LoVo (cell line): ENCODE measurements around the gene ZNF462.

ENCODE experiments used
- DNase-seq: peaks from one replicate; pipeline ENCODE4 v3.0.0-alpha.2; 2016; ENCODE audit warnings: low spot score

Gene ZNF462

DNA sequence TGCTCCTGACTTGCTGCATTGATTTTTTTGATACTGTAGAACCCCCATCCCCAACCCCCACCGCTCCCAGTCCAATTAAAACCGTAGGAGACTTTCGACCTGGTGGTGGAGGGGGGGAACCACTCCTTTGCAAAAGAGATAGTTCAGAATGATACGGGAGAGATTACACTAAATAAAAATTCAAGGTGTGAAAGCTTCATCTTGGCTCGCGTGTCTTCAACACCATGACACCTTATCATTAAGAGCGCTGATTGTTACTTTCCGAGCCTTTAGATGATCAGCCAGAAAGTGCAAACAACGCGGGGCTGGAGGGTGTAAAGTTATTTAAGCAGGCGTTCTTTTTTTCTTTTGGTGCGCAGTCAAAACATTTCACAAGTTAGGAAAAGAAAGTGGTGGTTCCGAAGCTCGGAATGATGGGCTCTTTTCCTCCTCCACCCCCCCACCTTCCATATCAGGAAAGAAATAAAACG, 1.3 kb upstream of the ZNF462 start:
- no peak for DNase-seq

DNA sequence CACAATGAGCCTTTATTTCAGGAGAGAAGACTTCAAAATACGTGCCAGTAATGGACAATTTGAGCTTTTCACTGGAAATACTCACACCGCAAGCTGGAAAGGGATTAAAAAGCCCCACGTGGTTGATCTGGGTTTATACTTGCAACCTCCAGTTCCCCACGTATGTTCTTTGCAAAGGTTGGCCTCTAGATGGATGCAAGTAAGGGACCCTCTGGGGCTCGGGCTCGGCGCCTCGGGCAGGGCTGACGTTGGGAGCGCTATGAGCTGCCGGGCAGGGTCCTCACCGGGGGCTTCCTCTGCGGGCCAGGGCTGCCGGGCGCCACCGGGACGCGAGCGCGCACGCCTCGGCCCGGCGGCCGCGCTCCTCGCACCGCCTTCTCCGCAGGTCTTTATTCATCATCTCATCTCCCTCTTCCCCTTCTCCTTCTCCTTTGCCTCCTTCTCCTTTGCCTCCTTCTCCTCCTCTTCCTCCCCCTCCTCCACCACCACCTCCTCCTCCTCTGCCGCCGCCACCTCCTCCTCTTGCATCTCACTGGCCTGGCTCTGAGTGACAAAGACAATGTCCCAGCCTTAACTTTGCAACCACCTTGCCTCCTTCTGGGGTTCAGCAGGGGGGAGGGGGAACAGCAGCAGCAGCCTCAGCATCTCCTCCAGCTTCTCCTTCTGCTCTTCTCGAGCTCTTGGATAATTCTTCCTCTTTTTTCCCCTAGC, 701 bp upstream of the ZNF462 start:
- peak; percentile 24 for DNase-seq

DNA sequence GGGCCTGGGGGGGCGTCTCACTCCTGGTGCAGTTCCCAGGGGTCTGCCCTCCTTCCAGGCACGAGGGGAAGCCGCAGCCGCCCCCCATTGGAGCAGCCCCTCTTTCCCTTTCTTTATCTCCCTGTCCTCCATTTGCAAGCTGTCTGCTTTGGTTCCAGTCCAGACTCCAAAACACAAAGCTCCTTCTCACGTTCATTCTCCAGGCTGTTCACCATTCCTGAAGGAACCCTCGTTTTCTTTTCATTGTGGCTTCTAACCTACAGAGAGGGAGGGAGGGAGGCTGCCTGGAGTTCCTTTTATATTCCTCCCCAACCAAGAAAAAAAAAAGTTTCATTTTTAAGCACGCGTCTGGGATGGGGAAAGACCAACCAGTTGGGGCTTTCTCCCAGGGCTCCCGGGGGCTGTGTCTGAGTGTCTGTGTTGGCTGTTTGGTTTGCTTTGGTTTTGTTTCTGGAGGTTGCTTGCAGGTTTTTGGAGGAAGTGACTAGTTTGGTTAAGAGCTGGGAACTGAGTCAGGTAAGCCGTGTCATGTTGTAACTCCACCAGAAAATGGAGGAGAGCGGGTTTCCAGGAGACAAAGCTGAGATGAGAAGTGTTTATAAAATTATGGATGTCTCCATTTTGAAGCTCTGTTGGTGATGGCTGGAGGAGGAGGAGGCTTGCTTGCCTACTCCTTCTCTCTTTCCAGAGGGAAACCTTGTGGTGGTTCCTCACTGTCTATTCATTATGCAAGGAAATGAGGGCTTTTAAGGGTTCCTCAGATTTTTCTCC, 1.6 kb downstream of the ZNF462 start:
- no peak for DNase-seq

DNA sequence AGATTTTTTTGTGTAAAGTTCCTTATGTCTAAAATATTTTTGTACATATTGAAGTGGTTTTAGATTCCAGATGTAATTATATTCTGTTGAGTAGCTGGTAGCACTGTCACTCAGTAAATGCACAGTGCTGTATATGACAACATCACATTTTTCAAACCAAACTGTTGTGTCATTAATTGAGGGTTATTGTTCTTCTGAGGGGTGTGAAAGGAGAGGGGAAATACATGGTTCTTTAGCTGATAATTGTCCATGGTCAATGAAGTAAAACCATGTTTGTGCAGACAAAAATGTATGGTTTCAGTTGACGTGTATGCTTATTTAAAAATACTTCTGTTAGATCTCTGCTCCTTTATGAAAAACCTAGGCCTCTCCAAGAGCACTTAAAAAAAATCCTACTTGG, 3.3 kb downstream of the ZNF462 start:
- DNase-seq, result no peak

DNA sequence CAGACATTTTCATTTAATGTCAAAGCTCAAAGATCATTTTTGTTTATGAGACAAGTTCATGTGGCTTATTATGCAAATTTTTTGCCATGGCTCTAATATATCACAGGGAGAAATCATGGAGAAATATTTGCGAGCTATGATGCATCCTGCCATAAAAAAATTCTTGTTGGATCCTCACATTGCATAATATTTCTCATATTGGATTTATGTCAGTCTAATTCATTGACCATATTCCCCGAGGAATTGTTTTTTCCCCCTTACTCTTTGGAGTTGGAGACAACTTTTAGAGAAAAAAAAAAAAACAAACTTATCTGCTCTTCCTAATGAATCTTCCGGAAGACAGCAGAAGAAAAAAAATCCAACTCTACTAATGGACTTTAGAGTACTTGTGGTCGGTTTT, 4.3 kb downstream of the ZNF462 start:
- DNase-seq, result no peak

DNA sequence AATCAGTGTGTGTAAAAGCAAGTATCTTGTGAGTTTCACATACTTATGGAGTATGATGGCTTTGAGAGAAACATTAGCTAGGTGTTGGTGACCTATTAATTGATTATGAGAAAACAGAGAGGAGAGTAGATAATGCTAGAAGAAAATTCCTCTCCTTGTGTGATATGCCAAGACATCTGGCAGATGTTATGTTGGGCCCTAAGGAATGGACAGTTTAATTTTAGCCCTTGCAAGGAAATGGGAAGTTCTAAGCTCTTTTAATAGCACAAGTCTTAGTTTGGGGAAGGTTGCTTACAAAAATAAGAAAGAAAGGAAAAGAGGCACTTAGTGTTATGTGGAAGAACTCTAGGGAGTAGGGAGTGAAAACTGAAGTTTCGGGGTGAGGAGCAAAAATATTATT, 5.1 kb downstream of the ZNF462 start:
- DNase-seq, result no peak

DNA sequence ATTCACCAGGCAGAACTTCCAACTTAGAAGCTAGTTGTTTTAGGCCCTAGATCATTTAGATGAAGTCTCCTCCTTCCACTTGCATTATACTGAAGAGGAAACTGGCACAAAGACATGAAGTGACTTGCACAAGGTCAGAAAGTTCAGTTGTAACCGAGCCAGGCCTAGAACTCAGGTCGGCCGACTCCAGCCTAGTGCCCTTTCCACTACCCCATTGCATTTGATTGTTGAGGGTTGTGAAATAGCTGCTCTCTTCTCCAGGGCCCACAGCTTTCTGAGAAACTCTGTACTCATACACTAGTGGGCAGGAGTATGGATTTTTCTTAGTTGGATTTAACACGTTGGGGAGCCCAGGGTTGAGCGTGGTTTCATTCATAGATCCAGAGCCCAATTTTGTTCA, 5.6 kb downstream of the ZNF462 start:
- no peak for DNase-seq

DNA sequence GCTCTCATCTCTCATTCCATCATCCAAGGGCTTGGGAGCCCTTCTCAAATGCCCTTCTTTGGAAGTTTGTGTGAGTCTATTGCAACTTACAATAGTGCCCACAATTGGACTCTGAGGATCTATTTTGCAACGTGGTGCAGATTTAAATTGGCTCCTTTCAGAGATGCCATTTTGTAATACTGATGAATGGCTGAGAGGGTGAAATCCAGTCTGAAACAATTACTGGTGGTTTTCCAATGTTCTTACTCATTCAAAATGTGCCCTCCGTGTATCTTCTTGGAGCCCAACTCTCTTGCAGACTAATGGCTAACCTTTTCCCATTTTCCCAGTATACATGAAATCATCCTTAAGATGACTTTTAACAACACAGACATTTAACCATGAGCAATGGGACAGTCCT, 6.1 kb downstream of the ZNF462 start:
- no peak for DNase-seq

DNA sequence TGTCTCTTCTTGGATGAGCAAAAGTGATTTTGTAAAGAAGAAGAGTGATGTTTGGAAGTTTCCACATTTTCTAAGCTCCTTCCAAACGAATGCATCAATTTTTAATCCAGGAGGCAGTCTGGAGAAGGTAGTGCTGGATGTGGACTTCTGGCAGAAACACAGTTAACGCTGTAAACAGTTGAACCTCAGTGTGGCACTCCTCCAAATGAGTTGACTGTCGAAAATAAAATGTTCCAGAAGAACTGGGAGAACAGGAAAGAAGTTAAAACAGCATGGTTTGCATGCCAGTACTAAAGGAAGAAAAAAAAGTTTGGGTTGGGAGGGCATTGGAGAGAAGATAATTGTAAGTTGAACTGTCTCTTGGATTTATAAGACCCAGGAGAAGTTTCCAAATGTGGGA, 6.5 kb downstream of the ZNF462 start:
- DNase-seq, result no peak

DNA sequence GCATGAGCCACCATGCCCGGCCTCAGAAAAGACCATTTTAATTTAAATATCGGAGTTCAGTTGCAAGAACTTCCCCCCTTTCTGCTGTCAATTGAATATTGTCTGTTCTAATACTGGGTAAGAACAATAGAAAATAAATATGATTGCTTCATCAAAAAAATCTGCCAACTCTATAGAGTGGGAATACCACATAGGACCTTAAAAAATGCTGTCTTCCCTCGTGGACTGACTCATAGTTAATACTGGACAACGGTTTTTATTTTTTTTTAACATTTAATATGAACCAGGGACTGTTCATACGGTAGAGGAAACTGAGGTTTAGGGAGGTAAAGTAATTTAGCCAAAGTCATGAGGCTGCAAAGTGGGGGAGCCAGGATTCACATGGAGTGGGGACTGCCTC, 9.7 kb downstream of the ZNF462 start:
- DNase-seq, result no peak

DNA sequence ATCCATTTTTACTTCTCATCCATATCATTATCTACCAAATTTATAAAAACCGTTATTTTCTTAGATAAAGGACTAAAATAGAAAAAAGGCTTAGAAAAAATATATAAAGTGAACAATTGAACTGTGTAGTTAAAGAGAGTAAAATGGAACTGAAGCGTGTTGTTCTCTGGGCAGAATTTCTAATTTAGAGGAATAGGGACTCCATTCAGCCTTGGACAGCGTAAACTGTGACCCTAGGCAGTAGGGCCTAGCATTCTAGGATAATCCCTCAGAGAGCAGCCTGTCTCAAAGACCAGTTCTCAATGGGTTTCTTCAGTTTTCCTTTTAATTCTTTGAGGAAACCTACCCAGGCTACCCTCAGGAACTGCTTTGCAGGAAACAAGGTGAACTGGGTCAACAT, 11.1 kb downstream of the ZNF462 start:
- no peak for DNase-seq

DNA sequence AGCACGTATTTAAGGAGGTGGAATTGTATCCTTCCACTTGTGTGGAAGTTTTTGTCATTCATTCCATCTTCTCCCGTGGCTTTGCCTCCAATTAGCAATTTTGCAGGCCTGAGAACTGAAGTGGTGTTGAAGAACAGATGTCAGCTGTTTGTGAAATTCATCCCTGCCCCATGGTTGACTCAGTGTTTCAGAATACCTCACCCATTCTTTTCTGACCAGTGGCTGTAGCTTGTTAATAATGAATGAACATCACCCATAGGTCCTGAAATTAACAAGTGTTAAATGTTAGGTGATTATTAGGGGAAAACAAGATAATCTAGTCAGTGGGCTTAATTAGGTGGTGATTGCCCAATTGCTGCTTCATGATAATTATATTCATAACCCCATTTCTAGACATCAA, 11.7 kb downstream of the ZNF462 start:
- DNase-seq, result no peak

DNA sequence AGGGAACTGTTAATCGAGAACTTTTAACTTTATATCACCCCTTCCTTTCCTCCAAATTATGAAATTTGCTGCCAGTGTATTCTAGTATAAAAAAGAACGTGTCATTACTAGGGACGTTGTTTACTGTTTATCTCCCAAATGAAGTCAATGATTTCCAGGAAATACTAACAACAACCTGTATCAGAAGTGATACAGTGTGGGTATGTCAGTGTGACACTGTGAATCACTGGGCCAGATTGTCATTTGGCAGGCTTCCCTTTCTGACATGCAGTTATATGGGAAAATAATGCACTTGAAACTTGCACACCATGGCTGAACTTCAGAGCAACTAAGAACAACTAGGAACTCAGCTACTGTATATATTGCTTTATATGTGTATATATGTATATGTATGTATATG, 12.6 kb downstream of the ZNF462 start:
- no peak for DNase-seq

DNA sequence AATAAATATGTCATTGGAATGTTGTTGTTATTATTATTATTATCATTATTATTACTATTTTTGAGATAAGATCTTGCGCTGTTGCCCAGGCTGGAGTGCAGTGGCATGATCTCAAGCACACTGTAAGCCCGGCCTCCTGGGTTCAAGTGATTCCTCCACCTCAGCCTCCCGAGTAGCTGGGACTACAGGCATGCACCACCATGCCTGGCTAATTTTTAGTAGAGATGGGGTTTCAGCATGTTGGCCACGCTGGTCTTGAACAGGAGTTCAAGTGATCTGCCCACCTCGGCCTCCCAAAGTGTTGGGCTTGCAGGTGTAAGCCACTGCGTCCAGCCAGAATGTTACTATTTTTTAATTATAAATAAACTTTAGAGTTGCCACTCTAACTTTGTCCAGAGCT, 14.4 kb downstream of the ZNF462 start:
- DNase-seq, result no peak

DNA sequence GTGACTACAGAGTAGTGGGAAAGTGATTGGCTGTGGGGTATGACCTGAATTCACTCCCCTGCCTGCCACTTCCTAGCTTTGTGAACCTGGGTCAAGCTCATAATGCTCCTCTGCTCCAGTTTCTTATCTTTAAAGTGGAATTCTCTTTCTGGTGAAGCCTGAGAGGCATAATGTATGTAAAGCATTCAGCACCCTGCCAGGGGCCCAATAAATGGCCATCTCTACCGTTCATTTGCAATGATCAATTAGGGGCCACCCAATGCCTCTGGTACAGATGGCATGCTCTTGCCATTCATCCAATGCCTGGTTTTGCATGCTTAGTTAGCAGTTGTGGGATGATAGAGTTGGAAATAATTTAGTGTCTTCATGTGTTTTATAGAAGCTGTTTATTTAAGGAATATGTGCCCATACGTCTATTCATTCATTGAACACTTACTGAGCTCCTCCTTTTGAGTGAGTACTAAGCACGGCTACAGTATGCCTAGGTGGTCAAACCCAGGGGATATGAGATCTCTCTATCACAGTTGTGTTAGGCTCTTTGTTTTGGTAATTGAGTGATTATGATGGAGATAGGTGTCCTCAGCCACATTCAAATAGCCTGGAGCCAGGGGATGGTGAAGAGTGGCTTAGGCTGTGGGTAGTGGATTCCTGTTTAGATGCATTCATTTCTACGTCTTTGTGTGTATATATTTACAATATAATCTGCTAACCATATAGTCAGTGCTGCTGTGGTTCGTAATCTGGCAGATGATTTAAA, 15.3 kb downstream of the ZNF462 start:
- DNase-seq, result no peak

DNA sequence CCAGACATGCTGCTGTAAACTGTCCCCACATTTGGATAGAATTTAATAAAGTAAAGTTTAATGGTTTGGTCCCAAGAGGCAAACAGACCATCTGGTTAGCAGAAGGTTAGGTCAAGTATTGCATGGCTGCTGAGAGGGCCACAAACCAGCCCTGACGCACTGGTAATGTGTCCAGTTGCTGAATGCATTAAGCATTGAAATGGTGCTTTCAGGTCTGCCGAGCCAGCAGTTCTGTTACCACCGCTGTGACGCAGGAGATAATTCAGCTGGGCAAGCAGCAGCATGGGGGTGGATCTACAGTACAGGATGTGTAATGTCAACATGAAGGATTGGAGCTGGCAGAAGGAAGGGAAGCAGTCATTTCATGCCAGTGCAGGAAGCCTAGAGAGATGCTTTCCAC, 16.0 kb downstream of the ZNF462 start:
- no peak for DNase-seq

DNA sequence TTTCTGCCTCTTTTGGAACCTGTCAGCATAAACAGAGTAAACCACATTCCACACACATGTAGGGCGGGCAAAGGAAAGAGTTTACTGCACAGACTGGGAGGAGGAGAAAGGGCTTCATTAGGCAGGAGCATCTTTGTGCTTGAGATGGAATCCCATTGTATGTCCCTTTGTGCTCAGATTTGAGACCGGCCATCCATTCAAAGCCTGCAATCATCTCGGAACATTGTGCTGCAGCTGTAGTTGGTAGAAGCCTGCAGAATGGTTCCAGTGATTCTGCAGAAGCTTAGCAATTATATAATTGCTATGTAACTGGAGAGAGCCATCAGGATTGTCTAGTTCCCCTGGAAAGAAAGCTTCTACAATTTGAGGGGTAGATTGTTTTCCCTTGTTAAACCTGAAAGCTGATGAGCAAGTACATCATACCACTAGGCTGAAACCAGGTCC, 16.5 kb downstream of the ZNF462 start:
- no peak for DNase-seq

DNA sequence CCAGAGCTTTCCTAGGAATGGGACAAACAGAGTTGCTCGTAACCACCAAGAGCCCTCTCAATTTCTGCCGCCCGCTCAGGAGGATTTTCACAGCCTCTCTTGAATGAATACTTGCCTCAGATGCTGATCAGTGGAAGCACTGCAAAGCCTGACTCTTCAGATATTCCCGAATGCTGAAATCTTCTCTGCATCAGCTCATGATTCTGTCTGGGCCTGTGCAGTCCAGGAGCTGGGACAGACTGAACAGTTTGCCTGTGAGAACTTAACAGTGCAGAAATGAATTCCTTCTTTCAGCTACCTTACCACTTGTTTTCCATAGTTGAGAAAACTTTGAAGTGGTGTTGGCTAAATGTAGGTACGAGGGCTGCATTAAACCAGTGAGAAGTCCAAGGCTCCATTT, 17.1 kb downstream of the ZNF462 start:
- no peak for DNase-seq

DNA sequence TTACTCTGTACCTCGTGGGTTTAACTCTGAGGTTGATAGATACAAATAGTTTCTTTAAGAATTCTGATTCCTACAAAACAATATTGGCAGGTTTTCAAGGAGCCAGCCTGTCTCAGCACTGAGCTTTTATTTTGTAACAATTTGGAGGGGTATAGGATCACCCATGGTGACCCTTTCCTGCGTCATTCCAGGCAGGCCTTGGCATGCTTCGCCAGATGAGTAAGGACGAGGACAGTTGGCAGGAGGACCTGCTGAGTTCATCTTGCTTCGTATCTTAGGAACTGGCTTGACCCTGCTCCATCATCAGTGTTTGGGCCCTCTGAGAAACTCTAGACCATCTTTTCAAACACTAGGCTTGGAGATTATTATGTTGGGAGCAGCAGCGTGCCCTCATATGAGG, 17.9 kb downstream of the ZNF462 start:
- no peak for DNase-seq

DNA sequence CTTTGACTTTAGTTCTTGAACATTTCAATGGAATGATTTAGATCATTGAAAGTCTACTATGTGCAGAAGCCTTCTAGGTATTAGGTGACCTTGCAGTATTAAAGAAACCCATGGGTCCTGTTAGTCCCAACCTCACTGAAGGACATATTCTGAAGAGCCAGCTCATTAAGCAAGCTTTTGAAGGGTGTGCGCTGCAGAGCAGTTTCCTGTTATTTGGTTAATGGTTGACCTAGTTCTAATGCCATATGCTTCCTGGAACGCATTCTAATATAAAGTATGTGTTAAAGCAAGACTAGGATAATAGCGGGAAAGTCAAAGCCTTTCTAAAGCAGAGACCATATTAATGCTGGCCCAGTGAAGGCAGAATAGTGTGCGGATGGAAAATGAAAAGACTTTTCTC, 20.1 kb downstream of the ZNF462 start:
- DNase-seq, result no peak

DNA sequence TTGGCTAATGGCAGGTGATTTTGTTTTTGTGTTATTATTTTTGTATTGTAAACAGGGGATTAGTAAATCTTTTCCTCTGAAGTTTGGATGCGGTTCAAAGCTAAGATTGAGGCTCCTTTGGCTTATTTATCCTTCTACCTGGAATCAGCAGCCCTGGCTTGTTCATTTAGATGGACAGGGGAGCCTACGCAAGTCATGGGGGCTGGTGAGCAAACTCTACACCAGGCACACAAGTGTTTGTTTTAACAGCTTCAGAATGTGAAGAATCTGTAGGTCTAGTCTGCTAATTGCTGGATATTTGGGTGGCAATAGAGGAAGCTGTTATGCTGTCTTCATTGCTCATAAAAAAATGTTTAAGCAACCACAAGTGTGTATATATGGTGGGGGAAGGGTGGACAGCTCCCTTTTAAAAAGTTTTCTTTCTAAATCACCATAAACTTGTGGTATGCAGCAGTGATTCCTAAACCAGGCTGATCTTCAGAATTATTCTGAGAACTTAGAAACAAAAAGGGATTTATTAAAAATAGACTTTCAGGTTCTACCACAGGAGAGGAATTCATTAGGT, 20.7 kb downstream of the ZNF462 start:
- no peak for DNase-seq

DNA sequence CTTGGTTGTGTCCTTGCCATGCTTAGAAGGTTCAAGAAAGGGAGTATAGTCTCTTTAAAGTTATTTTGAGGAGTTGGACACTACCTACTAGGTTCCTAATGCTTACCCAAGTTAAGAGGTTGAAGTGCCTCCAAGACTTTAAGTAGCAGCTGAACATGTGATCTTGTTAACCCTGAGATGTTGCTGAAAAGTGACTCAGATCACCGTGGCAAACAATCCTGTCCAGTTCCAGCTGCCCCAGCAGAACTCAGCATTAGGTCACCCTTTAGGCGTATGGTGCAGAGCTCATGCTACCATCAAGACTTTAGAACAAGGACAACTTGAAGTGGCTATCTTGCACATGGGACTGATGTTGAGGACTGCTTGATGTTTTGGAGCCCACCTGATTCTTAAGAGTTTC, 22.5 kb downstream of the ZNF462 start:
- no peak for DNase-seq
